CD4-positive, alpha-beta T cell treated with Interleukin-6 at 100 ng/mL for 8 hours (primary cell): ENCODE results near the gene NRG2.

Source experiments
- DNase-seq: peaks from one replicate; pipeline ENCODE4 v3.0.0-alpha.2; 2020; ENCODE audit warnings: mixed read lengths, low spot score

The NRG2 gene

DNA sequence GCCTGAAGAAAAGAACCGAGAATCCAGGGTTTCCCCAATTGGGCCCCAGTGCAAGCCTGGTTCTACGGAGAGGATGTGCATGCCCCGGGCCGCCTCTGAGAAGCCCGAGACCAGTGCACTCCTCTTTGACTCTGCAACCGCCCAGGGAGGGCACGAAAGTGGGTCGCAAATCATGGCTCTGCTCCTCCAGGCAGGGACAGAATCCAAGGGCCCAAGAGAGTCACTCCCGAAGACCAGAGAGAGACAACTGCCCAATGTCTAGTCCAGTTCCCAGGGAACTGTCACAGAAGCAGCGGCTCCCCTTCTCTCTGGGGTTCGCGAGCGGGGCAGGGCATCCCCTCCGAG, 139.7 kb downstream of the NRG2 start:
- DNase-seq, result no peak

GRCh38 chr5:139901986-139902385, 141.1 kb downstream of the NRG2 start:
- no peak for DNase-seq

DNA sequence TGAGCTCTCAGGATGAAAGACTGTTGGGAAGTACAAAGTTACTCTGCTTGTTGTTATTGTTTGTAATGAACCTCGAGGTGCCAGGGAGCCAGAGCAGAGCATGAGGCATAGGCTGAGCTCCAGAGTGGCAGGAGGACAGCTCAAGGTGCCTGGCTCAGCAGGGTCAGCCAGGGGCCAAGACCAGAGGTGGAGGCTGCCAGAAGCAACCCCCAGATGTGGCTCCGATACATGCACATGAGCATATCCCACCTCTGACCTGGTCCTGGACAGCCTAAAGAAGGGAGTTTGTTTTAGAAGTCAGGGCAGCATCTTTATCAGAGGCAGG, 141.9 kb downstream of the NRG2 start:
- no peak for DNase-seq

- DNase-seq, result no peak
Observed at GRCh38 chr5:139900546-139901250, 142.4 kb downstream of the NRG2 start.

DNA sequence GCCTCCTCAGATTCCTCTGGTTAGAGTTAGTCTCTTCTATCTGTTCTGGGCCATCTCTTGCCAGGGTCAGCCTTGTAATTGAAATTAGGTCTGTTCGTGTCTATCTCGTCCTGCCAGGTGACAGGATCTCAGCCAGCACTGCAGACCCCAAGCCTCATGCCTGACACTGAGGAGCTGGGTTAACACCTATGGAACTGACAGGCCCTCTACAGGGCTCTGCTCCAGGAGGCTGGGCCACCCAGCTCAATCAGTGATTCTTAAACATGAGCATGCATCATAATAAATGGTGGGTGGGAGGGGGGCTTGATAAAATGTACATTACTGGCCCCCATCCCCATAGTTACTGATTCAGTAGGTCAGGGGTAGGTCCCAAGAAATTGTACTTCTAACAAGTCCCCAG, 144.1 kb downstream of the NRG2 start:
- no peak for DNase-seq

- DNase-seq, result no peak
Observed at GRCh38 chr5:139897982-139898381, 145.1 kb downstream of the NRG2 start.

DNA sequence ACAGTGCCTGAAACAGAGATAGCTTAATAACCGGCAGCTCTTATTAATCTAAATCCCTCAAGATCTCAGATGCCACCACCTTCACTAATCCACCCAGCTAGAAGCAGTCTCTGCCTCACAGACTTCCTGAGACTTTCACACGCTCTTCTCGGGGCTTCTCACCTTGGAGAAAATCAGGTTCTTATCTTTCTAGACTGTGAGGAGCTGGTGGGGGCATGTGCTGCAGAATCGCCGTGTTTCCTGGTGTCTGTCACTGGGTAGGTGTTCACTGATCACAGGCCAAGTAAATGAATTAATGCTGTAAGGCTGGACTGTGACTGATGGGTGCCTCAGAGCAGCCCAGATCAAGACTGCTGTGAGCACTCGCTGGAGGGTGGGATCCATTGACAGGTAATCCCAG, 145.8 kb downstream of the NRG2 start:
- DNase-seq, result no peak

- no peak for DNase-seq
Observed at GRCh38 chr5:139896718-139897117, 146.4 kb downstream of the NRG2 start.

GRCh38 chr5:139895647-139896046, 147.5 kb downstream of the NRG2 start:
- DNase-seq, result no peak

GRCh38 chr5:139895046-139895445, 148.1 kb downstream of the NRG2 start:
- DNase-seq, result no peak

DNA sequence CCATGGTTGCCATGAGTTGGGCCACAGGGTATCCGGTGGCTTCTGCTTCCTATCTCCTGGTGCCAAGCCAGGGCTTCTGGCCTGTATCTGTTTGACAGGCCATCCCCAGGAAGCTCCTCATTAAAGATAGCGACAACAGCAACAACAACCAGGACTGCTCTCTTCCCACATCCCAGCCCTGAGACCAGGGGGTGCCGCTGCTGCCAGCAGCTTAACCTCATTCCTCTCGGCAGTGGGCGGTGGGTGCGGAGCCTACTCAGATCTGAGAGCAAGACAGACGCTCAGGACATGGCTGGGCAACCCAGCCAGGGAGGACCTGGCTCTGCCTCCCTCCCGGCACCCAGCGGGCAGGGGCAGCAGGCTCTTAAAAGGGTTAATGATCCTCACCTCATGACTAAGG, 149.2 kb downstream of the NRG2 start:
- DNase-seq, result no peak

DNA sequence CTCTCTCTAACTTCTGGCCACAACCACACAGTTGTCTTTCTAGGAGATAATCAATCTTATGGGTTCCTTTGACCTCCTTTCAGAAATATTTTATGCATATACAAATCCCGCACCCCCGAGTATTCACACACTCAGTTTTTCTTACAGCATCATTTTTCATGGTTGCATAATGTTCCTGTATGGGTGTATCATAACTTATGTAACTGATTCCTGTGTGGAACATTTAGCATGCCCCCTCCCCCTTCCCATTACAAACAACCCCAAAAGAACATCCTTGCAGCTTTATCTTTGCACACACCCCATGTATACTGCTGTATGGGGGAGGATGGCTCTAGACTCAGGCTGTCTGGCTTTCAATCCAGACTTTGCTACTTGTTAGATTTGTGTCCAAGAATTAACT, 153.7 kb downstream of the NRG2 start:
- DNase-seq, result no peak

GRCh38 chr5:139888370-139888769, 154.7 kb downstream of the NRG2 start:
- DNase-seq, result no peak

DNA sequence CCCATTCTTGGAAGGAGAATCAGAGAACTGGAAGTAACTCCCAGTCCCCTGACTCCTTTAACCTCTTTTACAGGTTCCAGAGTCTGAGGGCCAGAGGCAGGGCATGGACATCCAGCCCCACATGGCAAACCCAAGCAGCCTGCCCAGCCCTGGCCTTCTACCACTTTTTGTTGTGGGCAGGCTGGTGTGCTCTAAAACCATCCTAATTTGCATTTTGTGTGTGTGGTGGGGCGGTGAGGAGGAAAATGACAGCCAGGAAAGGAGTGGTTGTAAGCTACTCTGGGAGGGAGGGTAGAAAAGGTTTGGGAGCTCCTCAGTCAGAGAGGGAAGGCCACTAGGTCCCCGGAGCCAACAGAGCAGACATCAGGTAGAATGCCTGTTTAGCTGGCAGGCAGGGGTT, 156.9 kb downstream of the NRG2 start:
- no peak for DNase-seq

GRCh38 chr5:139885857-139886208, 157.3 kb downstream of the NRG2 start:
- no peak for DNase-seq

- DNase-seq, result no peak
Observed at GRCh38 chr5:139885172-139885856, 157.8 kb downstream of the NRG2 start.

DNA sequence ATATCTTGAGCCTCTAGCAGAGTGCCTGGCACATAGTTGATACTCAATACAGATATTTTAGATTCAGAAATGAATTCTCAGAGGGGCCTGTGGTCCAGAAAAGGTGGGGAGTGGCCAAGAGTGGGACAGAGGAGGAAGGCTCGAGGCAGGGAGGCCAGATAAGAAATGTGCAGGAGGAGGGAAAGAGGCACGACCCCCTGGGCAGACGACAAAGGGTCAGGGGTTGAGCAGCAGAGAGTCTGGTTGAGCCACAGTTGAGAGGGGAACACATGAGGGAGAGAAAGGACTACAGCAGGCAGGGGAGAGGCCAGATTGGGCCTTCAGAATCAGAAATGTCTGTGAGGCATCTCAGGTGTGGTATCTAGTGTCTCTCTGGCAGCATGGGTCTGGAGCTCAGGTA, 158.4 kb downstream of the NRG2 start:
- DNase-seq, result no peak

DNA sequence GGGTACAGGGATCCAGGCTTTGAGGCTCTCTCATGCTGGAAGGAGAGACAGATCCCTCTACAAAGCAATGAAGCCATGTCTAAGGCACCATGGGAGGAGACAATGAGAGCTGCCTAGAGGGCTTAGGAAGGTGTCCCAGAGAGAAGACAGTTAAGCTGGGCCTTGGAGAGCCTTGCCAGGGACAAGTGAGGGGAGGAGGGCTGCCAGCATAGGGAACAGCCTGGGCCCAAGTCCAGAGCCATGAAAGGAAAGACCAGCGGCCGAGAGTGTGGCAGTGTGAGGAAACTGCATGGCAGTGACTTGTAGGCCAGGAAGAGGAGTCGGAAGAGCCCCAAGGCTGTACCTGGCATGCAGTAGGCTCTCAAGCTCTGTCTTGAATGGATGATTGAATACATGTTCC, 159.0 kb downstream of the NRG2 start:
- no peak for DNase-seq

GRCh38 chr5:139882961-139883539, 160.0 kb downstream of the NRG2 start:
- no peak for DNase-seq

- DNase-seq, result no peak
Observed at GRCh38 chr5:139882316-139882715, 160.8 kb downstream of the NRG2 start.

GRCh38 chr5:139881143-139881733, 161.9 kb downstream of the NRG2 start:
- no peak for DNase-seq

DNA sequence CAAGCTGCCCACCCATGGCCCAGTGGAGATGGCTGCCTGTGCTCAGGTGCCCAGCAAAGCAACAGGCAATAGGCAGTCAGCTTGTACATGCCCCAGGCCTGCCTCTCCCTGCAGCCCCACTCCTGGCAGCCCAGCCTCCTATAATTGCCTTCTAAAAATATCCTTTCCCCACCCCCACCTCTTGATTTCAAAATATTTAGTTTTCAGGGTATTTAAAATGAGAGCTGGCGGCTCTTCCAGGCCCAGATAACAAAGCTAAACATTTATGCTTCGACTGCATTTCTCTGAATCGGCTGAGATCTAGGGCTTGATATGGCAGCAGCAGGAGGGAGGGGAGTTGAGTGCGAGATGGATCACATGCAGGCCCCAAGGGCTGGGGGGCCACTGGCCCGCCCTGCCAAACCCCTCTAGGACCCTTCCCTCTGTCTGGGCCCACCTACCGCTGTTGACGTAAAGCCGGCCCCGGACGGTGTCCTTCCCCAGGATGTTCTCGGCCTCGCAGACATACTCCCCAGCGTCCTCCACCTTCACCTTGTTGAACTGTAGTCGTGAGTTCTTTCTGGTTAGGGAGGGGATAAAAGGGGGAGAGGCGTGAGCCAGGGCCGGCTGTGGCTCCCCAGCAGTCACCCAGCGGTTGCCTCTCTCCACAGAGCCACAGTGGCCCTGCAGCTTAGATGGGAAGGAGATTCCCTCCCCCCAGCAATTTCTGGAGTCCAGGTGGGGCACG, 162.5 kb downstream of the NRG2 start:
- no peak for DNase-seq

DNA sequence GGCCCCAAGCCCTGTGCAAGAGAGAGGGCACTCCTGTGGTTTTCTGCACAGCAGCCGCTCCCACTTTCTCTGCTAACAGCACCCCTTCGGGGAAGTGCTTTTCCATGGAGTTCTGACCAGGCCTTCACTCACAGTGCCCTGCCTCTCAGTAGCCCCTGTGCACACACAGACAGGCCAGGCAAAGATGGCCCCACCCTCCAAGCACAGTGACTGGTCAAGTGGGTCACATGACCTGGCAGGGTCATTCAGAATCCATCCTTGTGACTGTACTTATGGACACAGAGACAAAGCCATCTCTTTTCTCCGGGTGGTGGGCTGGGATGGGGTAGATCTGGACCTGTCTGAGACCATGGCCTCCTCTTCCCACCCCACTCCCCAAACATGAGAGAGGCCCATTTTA, 165.0 kb downstream of the NRG2 start:
- DNase-seq, result no peak
